GM20000 (cell line): Measurements from ENCODE around the gene DCHS2.
A peak's percentile ranks its signal among the peaks of the same experiment; 100 is the strongest.

ENCODE experiments used
- DNase-seq: peaks from one replicate; pipeline ENCODE4 v3.0.0; 2012; ENCODE audit warnings: low spot score
- TF ChIP-seq, protein P1 (sequence below): IDR thresholded peaks from 2 replicates; pipeline ENCODE4 v1.5.1; 2012; ENCODE audit warnings: mild to moderate bottlenecking, control low read depth; ENCODE audit errors: extremely low read depth, missing control alignments

DCHS2 gene

DNA sequence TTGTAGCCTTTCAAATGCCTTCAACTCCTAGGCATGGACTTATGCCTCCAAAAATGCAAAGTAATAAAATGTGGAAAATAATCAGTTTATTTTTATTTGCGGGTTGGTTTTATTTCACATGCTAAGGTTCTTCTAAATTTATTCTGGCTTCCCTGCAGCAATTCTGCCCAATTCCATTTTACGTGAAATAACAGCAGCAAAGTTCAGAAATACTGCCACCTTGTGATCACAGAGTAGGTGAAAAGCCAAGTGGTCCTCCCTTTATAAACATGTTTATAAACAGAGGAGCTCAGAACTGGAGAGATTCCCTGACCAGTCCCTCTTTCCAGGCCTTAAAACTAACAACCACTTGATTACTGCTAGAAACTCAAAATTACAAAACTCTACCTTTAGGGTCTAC is 14.7 kb upstream of the DCHS2 start:
- DNase-seq, result peak; percentile 42
- TF ChIP-seq, protein P1, sequence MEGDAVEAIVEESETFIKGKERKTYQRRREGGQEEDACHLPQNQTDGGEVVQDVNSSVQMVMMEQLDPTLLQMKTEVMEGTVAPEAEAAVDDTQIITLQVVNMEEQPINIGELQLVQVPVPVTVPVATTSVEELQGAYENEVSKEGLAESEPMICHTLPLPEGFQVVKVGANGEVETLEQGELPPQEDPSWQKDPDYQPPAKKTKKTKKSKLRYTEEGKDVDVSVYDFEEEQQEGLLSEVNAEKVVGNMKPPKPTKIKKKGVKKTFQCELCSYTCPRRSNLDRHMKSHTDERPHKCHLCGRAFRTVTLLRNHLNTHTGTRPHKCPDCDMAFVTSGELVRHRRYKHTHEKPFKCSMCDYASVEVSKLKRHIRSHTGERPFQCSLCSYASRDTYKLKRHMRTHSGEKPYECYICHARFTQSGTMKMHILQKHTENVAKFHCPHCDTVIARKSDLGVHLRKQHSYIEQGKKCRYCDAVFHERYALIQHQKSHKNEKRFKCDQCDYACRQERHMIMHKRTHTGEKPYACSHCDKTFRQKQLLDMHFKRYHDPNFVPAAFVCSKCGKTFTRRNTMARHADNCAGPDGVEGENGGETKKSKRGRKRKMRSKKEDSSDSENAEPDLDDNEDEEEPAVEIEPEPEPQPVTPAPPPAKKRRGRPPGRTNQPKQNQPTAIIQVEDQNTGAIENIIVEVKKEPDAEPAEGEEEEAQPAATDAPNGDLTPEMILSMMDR, result peak; percentile 11

DNA sequence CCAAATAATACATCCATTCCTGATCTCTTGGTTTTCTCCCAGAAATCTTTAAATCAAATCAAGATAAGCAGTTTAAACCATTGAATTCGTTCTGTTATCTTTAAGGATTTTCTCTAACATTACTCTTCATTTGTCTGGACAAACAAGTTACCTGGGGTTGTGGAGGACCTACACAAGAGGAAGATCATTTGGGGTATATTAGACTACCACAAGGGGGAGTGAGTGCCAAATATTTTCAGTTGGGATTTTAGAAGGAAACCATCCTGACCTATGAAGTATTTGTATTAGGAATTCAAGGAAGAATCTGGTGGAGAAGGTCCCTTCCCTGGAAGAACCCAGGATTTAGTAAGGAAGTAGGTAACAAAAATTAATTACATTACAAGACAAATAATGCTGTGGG is 12.0 kb upstream of the DCHS2 start:
- TF ChIP-seq, protein P1, result peak; percentile 10
- peak; percentile 39 for DNase-seq

DNA sequence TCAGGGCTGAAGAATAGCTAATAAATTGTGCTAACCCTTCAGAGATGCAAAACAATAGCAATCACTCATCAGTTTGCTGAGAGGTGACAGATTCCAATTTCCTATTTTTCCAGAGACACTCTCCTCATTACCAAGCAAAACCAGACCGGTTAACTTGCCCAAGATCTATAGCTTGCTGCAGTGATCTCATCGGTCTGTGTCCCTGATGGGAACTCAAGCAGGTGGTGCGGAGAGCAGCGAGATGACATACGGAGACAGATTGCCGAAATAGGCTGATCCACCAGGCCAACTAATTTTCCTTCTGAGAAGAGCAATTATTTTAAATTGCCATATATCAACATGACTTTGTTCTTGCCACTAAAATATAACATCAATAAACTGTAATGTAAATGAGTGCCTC is 10.5 kb upstream of the DCHS2 start:
- no peak for DNase-seq
- TF ChIP-seq, protein P1, result no peak

DNA sequence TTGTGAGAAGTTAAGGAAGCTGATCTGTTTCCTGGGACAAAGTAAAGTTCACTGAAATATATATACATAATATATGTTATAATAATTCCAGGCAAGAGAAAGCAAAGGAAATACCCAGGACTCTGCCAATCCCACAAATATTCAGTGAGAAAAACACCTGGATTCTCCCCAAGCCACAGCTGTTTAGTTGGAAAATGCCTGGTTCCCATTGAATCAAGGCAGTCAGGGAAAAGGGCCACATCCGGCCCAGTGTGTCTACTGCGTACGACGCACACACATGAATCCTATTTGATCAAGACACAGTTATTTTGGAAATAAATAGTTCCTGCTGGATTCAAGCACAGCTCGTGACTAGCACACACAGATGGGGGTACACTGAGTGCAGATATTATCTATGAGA is 6.3 kb upstream of the DCHS2 start:
- DNase-seq, result no peak
- TF ChIP-seq, protein P1, result no peak

DNA sequence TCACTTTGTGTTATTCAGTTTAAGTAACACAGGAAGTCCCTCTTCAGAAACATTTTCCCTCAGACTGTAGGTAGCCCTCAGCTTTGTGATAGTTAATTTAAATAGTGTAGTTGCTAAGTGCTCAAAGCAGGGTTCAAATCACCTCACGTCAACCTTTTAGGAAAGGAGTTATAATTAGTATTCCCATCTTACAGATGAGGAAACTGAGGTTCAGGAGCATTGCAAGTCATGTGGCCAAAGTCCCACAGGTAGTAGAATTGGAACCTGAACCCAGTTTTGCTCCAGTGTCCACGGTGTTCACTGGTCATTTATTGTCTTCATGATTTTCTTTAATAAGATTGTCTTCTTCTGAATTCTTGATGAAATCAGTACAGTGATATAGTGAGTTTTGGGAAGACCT is 4.3 kb upstream of the DCHS2 start:
- no peak for DNase-seq
- TF ChIP-seq, protein P1, result no peak

DNA sequence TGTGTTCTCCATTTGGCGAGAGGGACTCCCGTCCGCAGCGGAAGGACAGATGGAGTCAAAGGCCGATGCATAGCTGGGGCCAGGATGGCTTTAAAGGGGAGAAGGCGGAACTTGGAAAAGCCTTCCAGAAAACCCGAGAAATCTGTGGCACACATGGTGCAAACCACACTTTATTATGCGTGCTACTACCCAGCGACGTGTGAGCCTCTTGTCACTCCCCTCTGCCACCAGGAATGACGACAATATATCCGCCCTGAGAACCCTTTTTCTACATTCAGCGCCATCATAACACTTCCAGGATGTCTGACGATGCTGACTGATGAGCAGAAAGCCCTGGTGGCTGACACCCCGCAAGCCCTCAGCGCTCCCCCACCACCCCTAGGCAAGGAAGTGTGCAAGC is 689 bp upstream of the DCHS2 start:
- DNase-seq, result no peak
- TF ChIP-seq, protein P1, result no peak

DNA sequence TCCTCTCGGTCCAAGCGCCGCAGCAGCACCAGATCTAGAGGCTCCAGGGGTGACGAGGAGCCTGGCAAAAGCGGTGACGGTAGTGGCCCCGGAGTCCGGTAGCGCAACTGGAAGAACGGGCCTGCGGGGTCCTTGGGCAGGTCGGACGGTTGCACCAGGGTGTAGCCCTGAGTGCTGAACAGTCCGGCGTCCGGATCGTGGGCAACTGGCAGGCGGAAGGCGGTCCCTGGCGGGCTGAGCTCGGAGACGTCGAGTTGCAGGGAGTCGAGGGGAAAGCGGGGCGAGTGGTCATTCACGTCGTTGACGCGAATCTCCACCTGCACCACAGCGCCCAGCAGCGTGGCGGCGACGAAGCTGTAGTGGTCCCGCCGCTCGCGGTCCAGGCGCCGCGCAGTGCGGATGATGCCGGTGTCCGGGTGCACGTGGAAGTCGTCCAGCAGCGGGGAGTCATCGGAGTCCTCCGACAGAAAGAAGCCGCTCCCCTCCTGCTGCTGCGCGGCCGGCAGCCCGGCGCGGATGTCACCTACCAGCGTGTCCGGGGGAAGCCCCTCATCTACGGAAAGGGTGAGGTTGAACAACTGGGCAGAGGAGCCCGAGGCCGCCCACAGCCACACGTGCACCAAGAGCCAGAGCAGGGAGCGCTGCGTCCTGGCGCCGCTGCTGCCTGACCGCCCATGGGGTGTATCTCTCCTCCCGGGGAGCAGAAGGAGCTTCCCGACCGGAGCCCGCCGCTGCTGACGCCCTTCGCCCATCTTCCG is 837 bp downstream of the DCHS2 start:
- TF ChIP-seq, protein P1, result no peak
- peak; percentile 74 for DNase-seq
